Measurements from ENCODE around the gene EMSY. TPM values are rescaled to one million over a fixed set of nuclear protein-coding genes. Genes with fewer than 3 reads are reported as not detected.

The EMSY gene
- total and polyA plus RNA-seq, 2 donors (not counting 3 experiments of a cell fraction or from before 2014, with no cell fraction given): 18.3 to 25.7 TPM

DNA sequence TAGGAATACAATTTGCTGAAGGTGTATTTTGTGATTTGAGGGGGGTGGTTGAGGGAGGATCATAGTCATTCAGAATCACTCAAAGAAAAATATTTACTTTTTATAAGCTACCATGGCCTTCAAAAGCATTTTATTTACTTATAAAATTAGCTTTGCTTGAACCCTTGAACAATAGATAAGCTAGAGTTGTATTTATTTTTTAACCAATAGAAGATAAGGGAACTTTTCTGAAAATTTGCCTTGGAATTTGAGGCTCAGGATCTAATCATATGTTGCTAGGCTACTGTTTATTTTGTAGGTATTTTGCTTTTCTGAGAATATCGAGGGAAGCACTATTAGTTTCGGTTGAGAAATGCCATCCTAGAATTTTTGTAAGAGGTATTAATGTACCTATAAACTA, 82.1 kb downstream of the EMSY start:
- FAIRE-seq (no peak), DNase-seq (ENCODE audit: low read depth, low spot score) (no peak)
- no peaks in the 10 kb centered on the region for H3K27me3 ChIP-seq (ENCODE audit: control insufficient read depth in 2 of 2, insufficient read depth in 2 of 2, low read length in 2 of 2)
- no peaks in the 10 kb centered on the region for H3K9me3 ChIP-seq (replicated peaks; ENCODE audit: control insufficient read depth, insufficient read depth, low read length)
- dilution Hi-C loops (cut with MboI; ENCODE audit: extremely low pct_ligation_motif_present, low sequenced_read_pairs) (no loop called here), intact Hi-C loops (cut with micrococcal nuclease) (no loop called here)
- TF ChIP-seq FOS (IDR thresholded peaks at IDR 0.05; ENCODE audit: borderline replicate concordance, insufficient read depth, low read length): no peak
- TF ChIP-seq, protein P1, sequence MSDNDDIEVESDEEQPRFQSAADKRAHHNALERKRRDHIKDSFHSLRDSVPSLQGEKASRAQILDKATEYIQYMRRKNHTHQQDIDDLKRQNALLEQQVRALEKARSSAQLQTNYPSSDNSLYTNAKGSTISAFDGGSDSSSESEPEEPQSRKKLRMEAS (IDR thresholded peaks at IDR 0.05; ENCODE audit: insufficient read depth, insufficient read length): no peak
- TF ChIP-seq, protein P2, sequence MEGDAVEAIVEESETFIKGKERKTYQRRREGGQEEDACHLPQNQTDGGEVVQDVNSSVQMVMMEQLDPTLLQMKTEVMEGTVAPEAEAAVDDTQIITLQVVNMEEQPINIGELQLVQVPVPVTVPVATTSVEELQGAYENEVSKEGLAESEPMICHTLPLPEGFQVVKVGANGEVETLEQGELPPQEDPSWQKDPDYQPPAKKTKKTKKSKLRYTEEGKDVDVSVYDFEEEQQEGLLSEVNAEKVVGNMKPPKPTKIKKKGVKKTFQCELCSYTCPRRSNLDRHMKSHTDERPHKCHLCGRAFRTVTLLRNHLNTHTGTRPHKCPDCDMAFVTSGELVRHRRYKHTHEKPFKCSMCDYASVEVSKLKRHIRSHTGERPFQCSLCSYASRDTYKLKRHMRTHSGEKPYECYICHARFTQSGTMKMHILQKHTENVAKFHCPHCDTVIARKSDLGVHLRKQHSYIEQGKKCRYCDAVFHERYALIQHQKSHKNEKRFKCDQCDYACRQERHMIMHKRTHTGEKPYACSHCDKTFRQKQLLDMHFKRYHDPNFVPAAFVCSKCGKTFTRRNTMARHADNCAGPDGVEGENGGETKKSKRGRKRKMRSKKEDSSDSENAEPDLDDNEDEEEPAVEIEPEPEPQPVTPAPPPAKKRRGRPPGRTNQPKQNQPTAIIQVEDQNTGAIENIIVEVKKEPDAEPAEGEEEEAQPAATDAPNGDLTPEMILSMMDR (IDR thresholded peaks at IDR 0.05; ENCODE audit: extremely low read depth in 1 of 2, insufficient read depth in 1 of 2, low read depth in 1 of 2, low read length in 2 of 2): no peak
- TF ChIP-seq GATA2 (IDR thresholded peaks at IDR 0.05; ENCODE audit: insufficient read depth, insufficient read length, low read depth, low read length): no peak
- BruUV-seq (replicated peaks): no TSS peak
- no peak overlapping the region for H3K4me3 ChIP-seq (replicated peaks in 1 of 3; ENCODE audit: insufficient read depth in 1 of 3, low read depth in 1 of 3, low read length in 3 of 3)
- H3K4me1 ChIP-seq (ENCODE audit: control insufficient read depth, extremely low read depth, insufficient read depth, low read length): no peaks in the 10 kb centered on the region
- H3K9ac ChIP-seq (replicated peaks; ENCODE audit: extremely low read depth, insufficient read depth, low read length): no peak overlapping the region
- no peaks in the 10 kb centered on the region for H3K79me2 ChIP-seq (ENCODE audit: control insufficient read depth, insufficient read depth, low read length)
- POLR2A ChIA-PET: no interaction called here
- H3K4me2 ChIP-seq (ENCODE audit: insufficient read depth, low read length): no peak overlapping the region
- H3K27ac ChIP-seq (ENCODE audit: insufficient read depth, low read depth, low read length): no peak overlapping the region
- no peaks in the 10 kb centered on the region for H4K20me1 ChIP-seq (replicated peaks; ENCODE audit: control insufficient read depth, extremely low read depth, insufficient read depth, low read length)
- no peak overlapping the region for H2AFZ ChIP-seq (ENCODE audit: low read depth, low read length)
- CTCF ChIA-PET: interaction anchor here (1.0 kb wide), 1 partner anchor 14 kb away, joined by 4 read pairs; no protein-coding TSS in a partner anchor
- no peaks in the 10 kb centered on the region for H3K9me1 ChIP-seq (replicated peaks; ENCODE audit: control insufficient read depth, extremely low read depth, insufficient read depth, low read length)
- H3K36me3 ChIP-seq (ENCODE audit: control insufficient read depth in 2 of 2, extremely low read depth in 1 of 2, insufficient read depth in 2 of 2, low read length in 2 of 2): peaks cover 4 to 6% of the 10 kb centered on the region in 2 experiments

DNA sequence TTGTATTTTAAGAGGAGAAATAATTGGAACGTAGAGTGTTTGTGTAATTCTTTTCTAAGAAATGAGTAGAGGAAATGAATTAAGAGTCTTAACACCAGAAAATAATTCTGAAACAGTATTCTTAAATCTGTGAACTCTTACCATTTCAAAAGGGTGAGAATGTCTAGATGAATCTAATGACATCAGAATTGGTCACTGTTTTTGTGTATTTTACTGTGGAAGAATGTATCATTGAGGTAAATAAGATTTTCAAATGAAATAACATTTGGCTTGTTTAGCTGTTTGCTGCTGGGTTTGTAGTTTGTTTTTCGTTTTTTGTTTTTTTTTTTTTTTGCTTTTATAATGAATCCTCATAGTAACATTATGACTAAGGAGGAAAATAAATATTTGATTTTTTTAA, 97.6 kb downstream of the EMSY start:
- ChIA-PET POLR2A (no interaction called here), CTCF (interaction anchor here (1.0 kb wide), 1 partner anchor 30 kb away, joined by 3 read pairs; no protein-coding TSS in a partner anchor)
- no peaks in the 10 kb centered on the region for H3K9me3 ChIP-seq (replicated peaks; ENCODE audit: control insufficient read depth, insufficient read depth, low read length)
- DNase-seq (ENCODE audit: low read depth, low spot score): no peak
- no peaks in the 10 kb centered on the region for H3K79me2 ChIP-seq (ENCODE audit: control insufficient read depth, insufficient read depth, low read length)
- no peak overlapping the region for H3K9ac ChIP-seq (replicated peaks; ENCODE audit: extremely low read depth, insufficient read depth, low read length)
- dilution Hi-C loops (cut with MboI; ENCODE audit: extremely low pct_ligation_motif_present, low sequenced_read_pairs): no loop called here
- no peak for FAIRE-seq
- H3K4me3 ChIP-seq (replicated peaks in 1 of 3; ENCODE audit: insufficient read depth in 1 of 3, low read depth in 1 of 3, low read length in 3 of 3): no peak overlapping the region
- H4K20me1 ChIP-seq (replicated peaks; ENCODE audit: control insufficient read depth, extremely low read depth, insufficient read depth, low read length): no peaks in the 10 kb centered on the region
- no peak for TF ChIP-seq POLR2A (IDR thresholded peaks at IDR 0.05; ENCODE audit: low read depth, low read length)
- TF ChIP-seq FOS (IDR thresholded peaks at IDR 0.05; ENCODE audit: borderline replicate concordance, insufficient read depth, low read length): no peak
- H3K9me1 ChIP-seq (replicated peaks; ENCODE audit: control insufficient read depth, extremely low read depth, insufficient read depth, low read length): no peaks in the 10 kb centered on the region
- H3K4me1 ChIP-seq (ENCODE audit: control insufficient read depth, extremely low read depth, insufficient read depth, low read length): no peaks in the 10 kb centered on the region
- H2AFZ ChIP-seq (ENCODE audit: low read depth, low read length): no peak overlapping the region
- BruUV-seq (replicated peaks): no TSS peak
- intact Hi-C loops (cut with micrococcal nuclease): no loop called here
- peaks cover 4 to 17% of the 10 kb centered on the region in 2 experiments for H3K36me3 ChIP-seq (ENCODE audit: control insufficient read depth in 2 of 2, extremely low read depth in 1 of 2, insufficient read depth in 2 of 2, low read length in 2 of 2)
- no peaks in the 10 kb centered on the region for H3K27me3 ChIP-seq (ENCODE audit: control insufficient read depth in 2 of 2, insufficient read depth in 2 of 2, low read length in 2 of 2)
- H3K4me2 ChIP-seq (ENCODE audit: insufficient read depth, low read length): no peak overlapping the region
- H3K27ac ChIP-seq (ENCODE audit: insufficient read depth, low read depth, low read length): no peak overlapping the region

Data from endothelial cell of umbilical vein (primary cell).